ENCODE measurements around the gene IL1RAP. TPM values are rescaled to one million over a fixed set of nuclear protein-coding genes. Genes with fewer than 3 reads are reported as not detected.

IL1RAP gene
- total and polyA plus RNA-seq, 2 donors (not counting 3 experiments of a cell fraction or from before 2014, with no cell fraction given), result 4.3 to 9.2 TPM

DNA sequence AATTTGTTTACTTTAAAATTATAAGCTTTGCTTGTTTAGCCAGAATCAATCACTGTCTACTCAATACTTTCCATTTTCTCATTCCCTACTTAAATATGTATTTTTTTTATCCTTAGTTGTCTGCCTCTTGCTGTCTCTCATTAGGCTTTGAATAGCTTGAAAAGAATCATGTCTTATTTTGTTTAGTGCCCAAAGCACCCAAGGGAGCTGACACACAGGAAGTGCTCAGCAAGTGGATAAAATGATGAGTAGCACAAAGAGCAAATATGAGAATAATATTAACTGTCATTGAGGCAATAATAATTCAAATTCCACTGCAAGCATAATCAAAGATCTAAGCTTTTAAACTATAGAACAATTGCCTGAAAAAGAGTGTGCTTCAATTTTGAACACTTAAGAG is 19.0 kb upstream of the IL1RAP start:
- intact Hi-C loops (cut with micrococcal nuclease), result no loop called here

More for the DNA sequence above, 19.0 kb upstream of the IL1RAP start:
- dilution Hi-C loops (cut with MboI; ENCODE audit: extremely low pct_ligation_motif_present, low sequenced_read_pairs), result no loop called here
- Histone ChIP-seq H2AFZ (ENCODE audit: low read depth, low read length) (no peak overlapping the region), H3K4me2 (ENCODE audit: insufficient read depth, low read length) (no peak overlapping the region), H3K27ac (ENCODE audit: insufficient read depth, low read depth, low read length) (no peak overlapping the region), H3K79me2 (ENCODE audit: control insufficient read depth, insufficient read depth, low read length) (no peaks in the 10 kb centered on the region), H3K36me3 (ENCODE audit: control insufficient read depth in 2 of 2, extremely low read depth in 1 of 2, insufficient read depth in 2 of 2, low read length in 2 of 2) (no peaks in the 10 kb centered on the region), H3K9me3 (replicated peaks; ENCODE audit: control insufficient read depth, insufficient read depth, low read length) (no peaks in the 10 kb centered on the region), H3K4me3 (replicated peaks in 1 of 3; ENCODE audit: insufficient read depth in 1 of 3, low read depth in 1 of 3, low read length in 3 of 3) (no peak overlapping the region), H3K9ac (replicated peaks; ENCODE audit: extremely low read depth, insufficient read depth, low read length) (no peak overlapping the region), H3K4me1 (ENCODE audit: control insufficient read depth, extremely low read depth, insufficient read depth, low read length) (no peaks in the 10 kb centered on the region), H3K9me1 (replicated peaks; ENCODE audit: control insufficient read depth, extremely low read depth, insufficient read depth, low read length) (no peaks in the 10 kb centered on the region), H3K27me3 (ENCODE audit: control insufficient read depth in 2 of 2, insufficient read depth in 2 of 2, low read length in 2 of 2) (peaks cover 31 to 53% of the 10 kb centered on the region in 2 experiments), H4K20me1 (replicated peaks; ENCODE audit: control insufficient read depth, extremely low read depth, insufficient read depth, low read length) (no peaks in the 10 kb centered on the region)
- FAIRE-seq (no peak), DNase-seq (ENCODE audit: low read depth, low spot score) (no peak)
- POLR2A ChIA-PET, result no interaction called here
- TF ChIP-seq, protein P1, sequence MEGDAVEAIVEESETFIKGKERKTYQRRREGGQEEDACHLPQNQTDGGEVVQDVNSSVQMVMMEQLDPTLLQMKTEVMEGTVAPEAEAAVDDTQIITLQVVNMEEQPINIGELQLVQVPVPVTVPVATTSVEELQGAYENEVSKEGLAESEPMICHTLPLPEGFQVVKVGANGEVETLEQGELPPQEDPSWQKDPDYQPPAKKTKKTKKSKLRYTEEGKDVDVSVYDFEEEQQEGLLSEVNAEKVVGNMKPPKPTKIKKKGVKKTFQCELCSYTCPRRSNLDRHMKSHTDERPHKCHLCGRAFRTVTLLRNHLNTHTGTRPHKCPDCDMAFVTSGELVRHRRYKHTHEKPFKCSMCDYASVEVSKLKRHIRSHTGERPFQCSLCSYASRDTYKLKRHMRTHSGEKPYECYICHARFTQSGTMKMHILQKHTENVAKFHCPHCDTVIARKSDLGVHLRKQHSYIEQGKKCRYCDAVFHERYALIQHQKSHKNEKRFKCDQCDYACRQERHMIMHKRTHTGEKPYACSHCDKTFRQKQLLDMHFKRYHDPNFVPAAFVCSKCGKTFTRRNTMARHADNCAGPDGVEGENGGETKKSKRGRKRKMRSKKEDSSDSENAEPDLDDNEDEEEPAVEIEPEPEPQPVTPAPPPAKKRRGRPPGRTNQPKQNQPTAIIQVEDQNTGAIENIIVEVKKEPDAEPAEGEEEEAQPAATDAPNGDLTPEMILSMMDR (IDR thresholded peaks at IDR 0.05; ENCODE audit: extremely low read depth in 1 of 2, insufficient read depth in 1 of 2, low read depth in 1 of 2, low read length in 2 of 2), result no peak
- no peak for TF ChIP-seq FOS (IDR thresholded peaks at IDR 0.05; ENCODE audit: borderline replicate concordance, insufficient read depth, low read length)
- TF ChIP-seq JUN (IDR thresholded peaks at IDR 0.05; ENCODE audit: borderline replicate concordance, insufficient read depth, insufficient read length, low read depth), result no peak
- no peak for TF ChIP-seq EZH2 (IDR thresholded peaks at IDR 0.05; ENCODE audit: borderline replicate concordance, low read depth, low read length, severe bottlenecking)
- TF ChIP-seq, protein P2, sequence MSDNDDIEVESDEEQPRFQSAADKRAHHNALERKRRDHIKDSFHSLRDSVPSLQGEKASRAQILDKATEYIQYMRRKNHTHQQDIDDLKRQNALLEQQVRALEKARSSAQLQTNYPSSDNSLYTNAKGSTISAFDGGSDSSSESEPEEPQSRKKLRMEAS (IDR thresholded peaks at IDR 0.05; ENCODE audit: insufficient read depth, insufficient read length), result no peak
- no peak for TF ChIP-seq POLR2A (IDR thresholded peaks at IDR 0.05; ENCODE audit: low read depth, low read length)
- TF ChIP-seq GATA2 (IDR thresholded peaks at IDR 0.05; ENCODE audit: insufficient read depth, insufficient read length, low read depth, low read length), result no peak
- no peak for TF ChIP-seq MYC (IDR thresholded peaks at IDR 0.05; ENCODE audit: low read depth, low read length)
- no peak for TF ChIP-seq POLR2AphosphoS5 (IDR thresholded peaks at IDR 0.05; ENCODE audit: insufficient read depth, low read depth, low read length)
- CTCF ChIA-PET, result interaction anchor here (1.0 to 1.2 kb wide), 2 partner anchors 20 to 202 kb away, joined by 3 read pairs; no protein-coding TSS in a partner anchor
- no TSS peak for BruUV-seq (replicated peaks)

Measured in endothelial cell of umbilical vein (primary cell).